ENCODE data around the gene SDK1.

DNA sequence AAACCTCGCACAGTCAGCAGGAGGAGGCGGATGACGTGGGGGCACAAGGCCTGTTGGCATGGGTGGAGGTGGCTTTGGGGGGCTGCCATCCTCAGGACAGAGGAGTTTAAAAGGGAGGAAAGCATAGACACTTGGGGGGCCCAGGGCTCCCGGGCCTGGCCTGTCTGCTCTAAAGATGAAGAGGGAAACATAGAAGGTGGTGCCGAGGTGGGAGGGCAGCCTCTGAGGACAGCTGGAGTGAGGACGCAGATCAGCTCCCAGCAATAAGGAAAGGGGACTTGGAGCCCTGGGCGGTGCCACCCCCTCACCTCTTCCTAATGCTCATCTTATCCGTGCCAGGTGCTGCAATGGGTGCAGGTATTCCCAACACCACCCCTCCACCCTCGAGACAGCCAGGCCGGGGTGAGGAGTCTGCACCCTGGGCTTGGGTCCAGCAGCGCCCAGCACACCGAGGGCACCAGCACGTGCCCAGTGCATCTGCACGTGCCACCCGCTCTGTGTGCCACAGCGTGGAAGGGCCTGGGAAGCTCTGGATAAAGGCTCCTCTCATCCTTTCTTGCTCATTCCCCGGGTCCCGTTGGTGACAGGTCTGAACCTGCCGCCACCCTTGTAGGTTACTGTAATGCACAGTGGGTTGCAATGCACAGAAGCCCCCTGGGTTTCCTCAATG lies 815.0 kb downstream of the SDK1 start:
- TF ChIP-seq ELF4 (CRISPR knock-in tag; IDR thresholded peaks at IDR 0.05; ENCODE audit: low read depth): no peak
- TF ChIP-seq KAT7 (CRISPR knock-in tag; IDR thresholded peaks at IDR 0.05; ENCODE audit: borderline replicate concordance): no peak
- TF ChIP-seq, protein P1, sequence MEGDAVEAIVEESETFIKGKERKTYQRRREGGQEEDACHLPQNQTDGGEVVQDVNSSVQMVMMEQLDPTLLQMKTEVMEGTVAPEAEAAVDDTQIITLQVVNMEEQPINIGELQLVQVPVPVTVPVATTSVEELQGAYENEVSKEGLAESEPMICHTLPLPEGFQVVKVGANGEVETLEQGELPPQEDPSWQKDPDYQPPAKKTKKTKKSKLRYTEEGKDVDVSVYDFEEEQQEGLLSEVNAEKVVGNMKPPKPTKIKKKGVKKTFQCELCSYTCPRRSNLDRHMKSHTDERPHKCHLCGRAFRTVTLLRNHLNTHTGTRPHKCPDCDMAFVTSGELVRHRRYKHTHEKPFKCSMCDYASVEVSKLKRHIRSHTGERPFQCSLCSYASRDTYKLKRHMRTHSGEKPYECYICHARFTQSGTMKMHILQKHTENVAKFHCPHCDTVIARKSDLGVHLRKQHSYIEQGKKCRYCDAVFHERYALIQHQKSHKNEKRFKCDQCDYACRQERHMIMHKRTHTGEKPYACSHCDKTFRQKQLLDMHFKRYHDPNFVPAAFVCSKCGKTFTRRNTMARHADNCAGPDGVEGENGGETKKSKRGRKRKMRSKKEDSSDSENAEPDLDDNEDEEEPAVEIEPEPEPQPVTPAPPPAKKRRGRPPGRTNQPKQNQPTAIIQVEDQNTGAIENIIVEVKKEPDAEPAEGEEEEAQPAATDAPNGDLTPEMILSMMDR (IDR thresholded peaks at IDR 0.05): no peak
- TF ChIP-seq, protein P2, sequence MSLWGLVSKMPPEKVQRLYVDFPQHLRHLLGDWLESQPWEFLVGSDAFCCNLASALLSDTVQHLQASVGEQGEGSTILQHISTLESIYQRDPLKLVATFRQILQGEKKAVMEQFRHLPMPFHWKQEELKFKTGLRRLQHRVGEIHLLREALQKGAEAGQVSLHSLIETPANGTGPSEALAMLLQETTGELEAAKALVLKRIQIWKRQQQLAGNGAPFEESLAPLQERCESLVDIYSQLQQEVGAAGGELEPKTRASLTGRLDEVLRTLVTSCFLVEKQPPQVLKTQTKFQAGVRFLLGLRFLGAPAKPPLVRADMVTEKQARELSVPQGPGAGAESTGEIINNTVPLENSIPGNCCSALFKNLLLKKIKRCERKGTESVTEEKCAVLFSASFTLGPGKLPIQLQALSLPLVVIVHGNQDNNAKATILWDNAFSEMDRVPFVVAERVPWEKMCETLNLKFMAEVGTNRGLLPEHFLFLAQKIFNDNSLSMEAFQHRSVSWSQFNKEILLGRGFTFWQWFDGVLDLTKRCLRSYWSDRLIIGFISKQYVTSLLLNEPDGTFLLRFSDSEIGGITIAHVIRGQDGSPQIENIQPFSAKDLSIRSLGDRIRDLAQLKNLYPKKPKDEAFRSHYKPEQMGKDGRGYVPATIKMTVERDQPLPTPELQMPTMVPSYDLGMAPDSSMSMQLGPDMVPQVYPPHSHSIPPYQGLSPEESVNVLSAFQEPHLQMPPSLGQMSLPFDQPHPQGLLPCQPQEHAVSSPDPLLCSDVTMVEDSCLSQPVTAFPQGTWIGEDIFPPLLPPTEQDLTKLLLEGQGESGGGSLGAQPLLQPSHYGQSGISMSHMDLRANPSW (CRISPR knock-in tag; conservative IDR thresholded peaks at IDR 0.05; ENCODE audit: low read depth): no peak
- TF ChIP-seq PRRX2 (CRISPR knock-in tag; IDR thresholded peaks at IDR 0.05): no peak
- TF ChIP-seq SP1 (CRISPR knock-in tag; conservative IDR thresholded peaks at IDR 0.05): no peak
- TF ChIP-seq, protein P3, sequence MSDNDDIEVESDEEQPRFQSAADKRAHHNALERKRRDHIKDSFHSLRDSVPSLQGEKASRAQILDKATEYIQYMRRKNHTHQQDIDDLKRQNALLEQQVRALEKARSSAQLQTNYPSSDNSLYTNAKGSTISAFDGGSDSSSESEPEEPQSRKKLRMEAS (CRISPR knock-in tag; IDR thresholded peaks at IDR 0.05): no peak
- TF ChIP-seq, protein P4, sequence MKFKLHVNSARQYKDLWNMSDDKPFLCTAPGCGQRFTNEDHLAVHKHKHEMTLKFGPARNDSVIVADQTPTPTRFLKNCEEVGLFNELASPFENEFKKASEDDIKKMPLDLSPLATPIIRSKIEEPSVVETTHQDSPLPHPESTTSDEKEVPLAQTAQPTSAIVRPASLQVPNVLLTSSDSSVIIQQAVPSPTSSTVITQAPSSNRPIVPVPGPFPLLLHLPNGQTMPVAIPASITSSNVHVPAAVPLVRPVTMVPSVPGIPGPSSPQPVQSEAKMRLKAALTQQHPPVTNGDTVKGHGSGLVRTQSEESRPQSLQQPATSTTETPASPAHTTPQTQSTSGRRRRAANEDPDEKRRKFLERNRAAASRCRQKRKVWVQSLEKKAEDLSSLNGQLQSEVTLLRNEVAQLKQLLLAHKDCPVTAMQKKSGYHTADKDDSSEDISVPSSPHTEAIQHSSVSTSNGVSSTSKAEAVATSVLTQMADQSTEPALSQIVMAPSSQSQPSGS (CRISPR knock-in tag; IDR thresholded peaks at IDR 0.05; ENCODE audit: borderline replicate concordance, low read depth): no peak
- TF ChIP-seq, protein P5, sequence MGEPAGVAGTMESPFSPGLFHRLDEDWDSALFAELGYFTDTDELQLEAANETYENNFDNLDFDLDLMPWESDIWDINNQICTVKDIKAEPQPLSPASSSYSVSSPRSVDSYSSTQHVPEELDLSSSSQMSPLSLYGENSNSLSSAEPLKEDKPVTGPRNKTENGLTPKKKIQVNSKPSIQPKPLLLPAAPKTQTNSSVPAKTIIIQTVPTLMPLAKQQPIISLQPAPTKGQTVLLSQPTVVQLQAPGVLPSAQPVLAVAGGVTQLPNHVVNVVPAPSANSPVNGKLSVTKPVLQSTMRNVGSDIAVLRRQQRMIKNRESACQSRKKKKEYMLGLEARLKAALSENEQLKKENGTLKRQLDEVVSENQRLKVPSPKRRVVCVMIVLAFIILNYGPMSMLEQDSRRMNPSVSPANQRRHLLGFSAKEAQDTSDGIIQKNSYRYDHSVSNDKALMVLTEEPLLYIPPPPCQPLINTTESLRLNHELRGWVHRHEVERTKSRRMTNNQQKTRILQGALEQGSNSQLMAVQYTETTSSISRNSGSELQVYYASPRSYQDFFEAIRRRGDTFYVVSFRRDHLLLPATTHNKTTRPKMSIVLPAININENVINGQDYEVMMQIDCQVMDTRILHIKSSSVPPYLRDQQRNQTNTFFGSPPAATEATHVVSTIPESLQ (CRISPR knock-in tag; IDR thresholded peaks at IDR 0.05): no peak
- TF ChIP-seq ESRRA (CRISPR knock-in tag; IDR thresholded peaks at IDR 0.05; ENCODE audit: borderline replicate concordance): no peak
- no peak for TF ChIP-seq GABPB1 (CRISPR knock-in tag; IDR thresholded peaks at IDR 0.05)

Data from WTC11 (cell line).